H1 (cell line): ENCODE results near the gene MGRN1. TPM values are rescaled to one million over a fixed set of nuclear protein-coding genes. Genes with fewer than 3 reads are reported as not detected.

Source experiments
- BRCA1 ChIP-seq: IDR thresholded peaks from 2 replicates; pipeline ENCODE4 v1.6.1; 2012; ENCODE audit warnings: low read depth, low read length, improper control_type of control experiment
- CHD7 ChIP-seq: fragments of 300-600 bp; sonication (generic); IDR thresholded peaks from 2 replicates; pipeline ENCODE4 v1.7.1; 2012; ENCODE audit warnings: low read length, moderate library complexity, mild to moderate bottlenecking, inconsistent platforms; ENCODE audit not compliant: insufficient replicate concordance
- KDM5A ChIP-seq: fragments of 200-600 bp; IDR thresholded peaks from 2 replicates; pipeline ENCODE4 v1.7.1; 2012; ENCODE audit warnings: mild to moderate bottlenecking, low read length, inconsistent platforms, mixed read lengths
- RNF2 ChIP-seq: fragments of 200-900, 300-1000 bp; sonication (generic); IDR thresholded peaks from 2 replicates; pipeline ENCODE4 v1.7.1; 2016; ENCODE audit warnings: borderline replicate concordance, low read depth, mild to moderate bottlenecking, antibody characterized with exemption, low read length; ENCODE audit not compliant: poor library complexity, severe bottlenecking; ENCODE audit errors: missing control alignments
- TEAD4 ChIP-seq: IDR thresholded peaks from 2 replicates; pipeline ENCODE4 v1.6.1; 2012; ENCODE audit warnings: low read depth, low read length, inconsistent platforms, mixed read lengths
- polyA plus RNA-seq, 7 experiments: library from polyadenylated mRNA; depleted of rRNA in 3 of 7; stranded (reverse) in 5 of 7; unstranded in 2 of 7; fragments of >200 nt in 5 of 7; fragments of 200-250 nt in 2 of 7; gene quantifications; 1 replicate in 5 of 7; 2 replicates in 1 of 7; 4 replicates in 1 of 7; pipeline versions ENCODE4 v1.2.1 to v1.2.3, GENCODE V29; 2011 to 2013; ENCODE audit warnings: missing spikeins in 2 of 7, mixed read lengths in 2 of 7
- total RNA-seq: library from RNA; stranded (reverse); fragmentation: NEBNext Ultra II Directional; extraction: Animal tissue kit (Norgen Biotek cat#: 25700); gene quantifications from 2 replicates; pipeline ENCODE4 v1.2.1, GENCODE V29; 2021

MGRN1 gene
- total and polyA plus RNA-seq, 2 of the 8 experiments (the other 6 are each of a cell fraction or from before 2014, with no cell fraction given) = 15.0 to 82.3 TPM

- no peak for TF ChIP-seq CHD7
- TF ChIP-seq BRCA1 = no peak
- TF ChIP-seq RNF2 = no peak
- no peak for TF ChIP-seq KDM5A
- TF ChIP-seq TEAD4 = no peak
Observed at GRCh38 chr16:4641895-4642294, 17.3 kb downstream of the MGRN1 start (continued).
